Smooth muscle cell (in vitro differentiated cells): ENCODE measurements around the gene OCIAD1. TPM values are rescaled to one million over a fixed set of nuclear protein-coding genes. Genes with fewer than 3 reads are reported as not detected.
"Not testable (repeated sequence)": the region's sequence is repeated elsewhere in the genome, so short reads cannot be mapped to it uniquely, and the experiment has no call there.

Experiments
- DNase-seq: peaks from one replicate; lab custom pipeline; 2025; ENCODE audit not compliant: unreplicated experiment; lab: John Stamatoyannopoulos, UW
- H2AFZ ChIP-seq: fragments of 200-600 bp; sonication (generic); 2 replicates; pipeline ENCODE4 v1.6.0; 2016; ENCODE audit warnings: antibody characterized with exemption, low read depth, mild to moderate bottlenecking
- H3F3A ChIP-seq: fragments of 200-600 bp; sonication (generic); 2 replicates; pipeline ENCODE4 v1.6.0; 2017; ENCODE audit warnings: antibody characterized with exemption, low read depth
- H3K27ac ChIP-seq: fragments of 200-600 bp; sonication (generic); 2 replicates; pipeline ENCODE4 v1.5.1; 2016; ENCODE audit warnings: low read depth, mild to moderate bottlenecking
- H3K27me3 ChIP-seq: fragments of 200-600 bp; sonication (generic); 2 replicates; pipeline ENCODE4 v1.6.1; 2016; ENCODE audit warnings: low read depth, mild to moderate bottlenecking
- H3K36me3 ChIP-seq: fragments of 200-600 bp; sonication (generic); 2 replicates; pipeline ENCODE4 v1.5.1; 2016; ENCODE audit warnings: low read depth
- H3K4me1 ChIP-seq: fragments of 200-600 bp; sonication (generic); 2 replicates; pipeline ENCODE4 v1.5.1; 2016; ENCODE audit warnings: low read depth
- H3K4me2 ChIP-seq: fragments of 200-600 bp; sonication (generic); 2 replicates; pipeline ENCODE4 v1.6.0; 2016; ENCODE audit warnings: mild to moderate bottlenecking
- H3K4me3 ChIP-seq: fragments of 200-600 bp; sonication (generic); 2 replicates; pipeline ENCODE4 v1.5.1; 2016; ENCODE audit warnings: mild to moderate bottlenecking
- H3K79me2 ChIP-seq: fragments of 200-600 bp; sonication (generic); 2 replicates; pipeline ENCODE4 v1.6.0; 2016; ENCODE audit warnings: low read depth, mild to moderate bottlenecking
- H3K9ac ChIP-seq: fragments of 200-600 bp; sonication (generic); 2 replicates; pipeline ENCODE4 v1.6.0; 2016; ENCODE audit warnings: low read depth
- H3K9me3 ChIP-seq: fragments of 200-600 bp; sonication (generic); replicated peaks from 2 replicates; pipeline ENCODE4 v1.5.1; 2016; ENCODE audit warnings: low read depth
- H4K20me1 ChIP-seq: fragments of 200-600 bp; sonication (generic); 2 replicates; pipeline ENCODE4 v1.6.0; 2016; ENCODE audit warnings: low read depth
- CTCF ChIP-seq: fragments of 200-600 bp; sonication (generic); IDR thresholded peaks from 2 replicates; pipeline ENCODE4 v1.5.1; 2017; ENCODE audit warnings: borderline replicate concordance, mild to moderate bottlenecking, antibody characterized with exemption; ENCODE audit not compliant: insufficient read depth, poor library complexity, severe bottlenecking
- WGBS: methylation state at CpG from one replicate; pipeline ENCODE4 v1.1.7; 2016; ENCODE audit warnings: low lambda C conversion rate; 5-methylcytosine and 5-hydroxymethylcytosine counted together
- polyA plus RNA-seq: library from polyadenylated mRNA; unstranded; fragments of >200 nt; fragmentation: Nextera tagmentation; extraction: Ambion mirVana; gene quantifications from 2 replicates; pipeline ENCODE4 v1.2.1, GENCODE V29; 2016
- total RNA-seq: library from RNA; depleted of rRNA; stranded (reverse); fragments of >200 nt; gene quantifications from 2 replicates; pipeline ENCODE4 v1.2.3, GENCODE V29; 2014

The OCIAD1 gene
- total and polyA plus RNA-seq, 2 experiments from 2014 or later = 130 to 196 TPM

DNA sequence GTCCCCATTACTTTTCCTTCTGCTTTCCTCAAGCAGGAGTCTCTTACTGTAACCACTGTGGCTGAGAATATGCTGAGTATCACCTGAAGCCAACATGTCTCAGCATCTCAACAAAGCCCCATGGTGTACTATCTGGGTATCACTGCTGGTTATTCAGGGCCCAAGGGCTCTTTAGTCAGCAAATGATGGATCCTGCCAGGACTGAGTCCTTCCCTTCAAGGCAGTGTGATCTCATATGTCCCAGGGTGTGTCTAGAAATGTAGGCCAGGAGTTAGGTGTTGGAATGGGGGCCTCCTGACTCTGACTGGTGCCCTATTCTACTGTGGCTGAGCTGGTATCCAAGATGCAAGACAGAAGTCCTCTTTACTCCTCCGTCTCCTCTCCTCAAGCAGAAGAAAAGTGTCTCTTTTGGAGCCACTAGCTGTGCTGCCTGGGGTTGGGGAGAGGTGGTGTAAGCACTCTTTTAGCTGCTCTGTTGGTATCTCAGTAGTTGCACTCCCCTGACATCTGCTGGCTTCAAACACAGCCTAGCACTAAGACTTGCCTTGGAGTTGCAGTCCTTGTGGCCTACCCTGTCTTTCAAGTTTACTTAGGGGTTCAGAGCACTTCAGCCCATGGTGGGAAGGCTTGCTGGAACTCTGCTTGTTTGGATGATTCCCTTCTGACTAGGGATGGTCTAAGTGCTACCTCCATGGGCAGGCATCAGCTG lies 47.1 kb downstream of the OCIAD1 start:
- no peak overlapping the region for H3K4me3 ChIP-seq
- H3K9ac ChIP-seq = no peak overlapping the region
- 80% methylated on average over 1 of the region's 1 CpG for WGBS
- H2AFZ ChIP-seq = no peak overlapping the region
- H3K79me2 ChIP-seq = no peaks in the 10 kb centered on the region
- H3F3A ChIP-seq = no peaks in the 10 kb centered on the region
- no peaks in the 10 kb centered on the region for H3K9me3 ChIP-seq
- H3K4me2 ChIP-seq = no peak overlapping the region
- TF ChIP-seq CTCF = no peak
- no peaks in the 10 kb centered on the region for H3K36me3 ChIP-seq
- no peak for DNase-seq
- H3K27me3 ChIP-seq = no peaks in the 10 kb centered on the region
- no peak overlapping the region for H3K27ac ChIP-seq
- H3K4me1 ChIP-seq = no peaks in the 10 kb centered on the region
- H4K20me1 ChIP-seq = no peaks in the 10 kb centered on the region

DNA sequence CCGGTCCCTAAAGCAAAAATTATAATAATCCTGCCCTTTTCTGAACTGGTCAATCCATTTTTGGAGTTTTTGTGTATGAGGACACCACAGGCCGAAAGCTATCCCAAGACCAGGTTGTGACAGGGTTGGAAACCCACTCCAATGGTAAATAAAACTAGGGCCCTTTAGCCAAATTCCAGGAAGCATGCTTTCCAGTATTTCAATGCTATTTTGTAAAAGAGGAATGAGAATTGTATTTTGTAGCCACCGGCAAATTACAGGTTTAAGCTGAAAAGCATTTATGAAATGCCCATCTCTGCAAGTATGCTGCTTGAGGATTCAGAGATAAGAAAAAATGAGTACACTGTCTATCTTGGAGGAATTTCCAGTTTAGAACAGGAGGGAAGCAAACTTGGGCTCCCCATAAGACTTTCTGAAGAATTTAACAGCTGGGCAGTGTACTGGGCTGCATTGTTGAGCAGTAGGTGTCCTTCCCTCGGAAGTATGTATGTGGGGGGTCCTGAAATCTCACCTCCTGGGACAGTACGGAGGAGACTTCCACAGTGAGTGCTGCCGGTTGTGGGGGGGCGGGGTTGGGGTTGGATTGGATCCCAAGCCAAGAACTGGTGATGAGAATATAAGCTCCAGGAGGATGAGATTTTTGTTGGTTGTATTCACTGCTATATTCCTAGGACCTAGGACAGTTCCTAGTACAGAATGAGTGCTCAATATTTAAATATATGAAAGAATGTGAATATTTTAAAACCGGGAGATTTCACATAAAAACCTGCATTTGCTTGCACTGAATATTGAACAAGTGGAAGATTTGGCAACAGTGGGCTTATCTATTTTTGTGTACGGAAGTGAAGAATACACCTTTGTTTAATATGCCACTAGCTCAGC lies 48.9 kb downstream of the OCIAD1 start:
- H3K79me2 ChIP-seq = no peaks in the 10 kb centered on the region
- no peak overlapping the region for H3K27ac ChIP-seq
- no peaks in the 10 kb centered on the region for H3F3A ChIP-seq
- DNase-seq = no peak
- H4K20me1 ChIP-seq = no peaks in the 10 kb centered on the region
- H3K4me2 ChIP-seq = no peak overlapping the region
- 75% methylated on average over 9 of the region's 9 CpGs for WGBS
- TF ChIP-seq CTCF = no peak
- no peaks in the 10 kb centered on the region for H3K36me3 ChIP-seq
- H2AFZ ChIP-seq = no peak overlapping the region
- no peaks in the 10 kb centered on the region for H3K9me3 ChIP-seq
- no peak overlapping the region for H3K9ac ChIP-seq
- H3K4me1 ChIP-seq = no peaks in the 10 kb centered on the region
- no peaks in the 10 kb centered on the region for H3K27me3 ChIP-seq
- no peak overlapping the region for H3K4me3 ChIP-seq

GRCh38 chr4:48881646-48882045 lies 50.8 kb downstream of the OCIAD1 start:
- not testable (repeated sequence) for DNase-seq, H3K36me3 ChIP-seq, H4K20me1 ChIP-seq, H3K9me3 ChIP-seq, H3K27ac ChIP-seq, H3K9ac ChIP-seq, H3K27me3 ChIP-seq, H3K4me1 ChIP-seq, H3K4me3 ChIP-seq, H2AFZ ChIP-seq, H3K79me2 ChIP-seq, H3K4me2 ChIP-seq, H3F3A ChIP-seq
- 77% methylated on average over 3 of the region's 3 CpGs for WGBS

GRCh38 chr4:48889750-48890149 lies 58.9 kb downstream of the OCIAD1 start:
- not testable (repeated sequence) for H4K20me1 ChIP-seq, H3K4me2 ChIP-seq, H3K9ac ChIP-seq, H3K9me3 ChIP-seq, H2AFZ ChIP-seq, H3K27ac ChIP-seq, H3F3A ChIP-seq, H3K27me3 ChIP-seq, H3K36me3 ChIP-seq, H3K4me1 ChIP-seq, H3K4me3 ChIP-seq, DNase-seq, H3K79me2 ChIP-seq
- 89% methylated on average over 3 of the region's 3 CpGs for WGBS
